Mucosa of descending colon (tissue), 3 donors: ENCODE results near the gene TRUB2. TPM values are rescaled to one million over a fixed set of nuclear protein-coding genes. Genes with fewer than 3 reads are reported as not detected.
A peak's percentile ranks its signal among the peaks of the same experiment; 100 is the strongest.

ENCODE experiments used
- ATAC-seq: fragments of 200-7000 bp; cut with Tn5 transposase; one replicate; pipeline ENCODE4 v1.9.1; 2020; ENCODE audit warnings: mild to moderate bottlenecking, moderate library complexity
- DNase-seq, 3 donors: peaks; one replicate each; pipeline ENCODE4 v3.0.0-alpha.2; 2020
- H3K36me3 ChIP-seq: fragments of 200-600 bp; one replicate; pipeline ENCODE4 v1.8.0; 2021; ENCODE audit warnings: low read depth, mild to moderate bottlenecking
- H3K4me1 ChIP-seq: fragments of 200-600 bp; one replicate; pipeline ENCODE4 v1.8.0; 2021; ENCODE audit warnings: low read depth, mild to moderate bottlenecking
- H3K4me3 ChIP-seq: fragments of 200-600 bp; one replicate; pipeline ENCODE4 v1.8.0; 2021; ENCODE audit warnings: mild to moderate bottlenecking
- H3K9me3 ChIP-seq: fragments of 200-600 bp; one replicate; pipeline ENCODE4 v1.8.0; 2021; ENCODE audit warnings: mild to moderate bottlenecking
- intact Hi-C, 2 donors: fragments of 100-400 bp; cut with DNase I in 1 of 2; cut with micrococcal nuclease in 1 of 2; formaldehyde crosslinking; loops; one replicate each; pipeline versions ENCODE4 v1.11.0 to v1.11.1; 2022; cut with DNase I, micrococcal nuclease
- total RNA-seq, 3 donors: library from RNA; stranded (reverse); fragmentation: NEBNext Ultra II Directional in 2 of 3; extraction: Animal tissue kit (Norgen Biotek cat#: 25700) in 2 of 3; gene quantifications; one replicate each; pipeline versions ENCODE4 v1.2.1 to v1.2.4, GENCODE V29; 2021 to 2023
- TF ChIP-seq, protein P1 (sequence below): fragments of 200-600 bp; IDR thresholded peaks from one replicate; pipeline ENCODE4 v1.8.0; 2022; ENCODE audit warnings: antibody characterized with exemption, mild to moderate bottlenecking
- donor health status: DM: no; HTN: no; CAD: no; lungs with moderate emphysema.
- donor health status: DM: no; HTN: no; CAD: no.
- donor health status: DM: no; HTN: yes; CAD: no.

TRUB2 gene
- total RNA-seq, 3 donors from 2014 or later, result 18.8 to 27.5 (median 24.3) TPM

GRCh38 chr9:128360826-128361225 lies 38.6 kb upstream of the TRUB2 start:
- Histone ChIP-seq H3K36me3 (no peaks in the 10 kb centered on the region), H3K9me3 (no peaks in the 10 kb centered on the region), H3K4me3 (no peak overlapping the region), H3K4me1 (peaks cover 17% of the 10 kb centered on the region)
- TF ChIP-seq, protein P1, sequence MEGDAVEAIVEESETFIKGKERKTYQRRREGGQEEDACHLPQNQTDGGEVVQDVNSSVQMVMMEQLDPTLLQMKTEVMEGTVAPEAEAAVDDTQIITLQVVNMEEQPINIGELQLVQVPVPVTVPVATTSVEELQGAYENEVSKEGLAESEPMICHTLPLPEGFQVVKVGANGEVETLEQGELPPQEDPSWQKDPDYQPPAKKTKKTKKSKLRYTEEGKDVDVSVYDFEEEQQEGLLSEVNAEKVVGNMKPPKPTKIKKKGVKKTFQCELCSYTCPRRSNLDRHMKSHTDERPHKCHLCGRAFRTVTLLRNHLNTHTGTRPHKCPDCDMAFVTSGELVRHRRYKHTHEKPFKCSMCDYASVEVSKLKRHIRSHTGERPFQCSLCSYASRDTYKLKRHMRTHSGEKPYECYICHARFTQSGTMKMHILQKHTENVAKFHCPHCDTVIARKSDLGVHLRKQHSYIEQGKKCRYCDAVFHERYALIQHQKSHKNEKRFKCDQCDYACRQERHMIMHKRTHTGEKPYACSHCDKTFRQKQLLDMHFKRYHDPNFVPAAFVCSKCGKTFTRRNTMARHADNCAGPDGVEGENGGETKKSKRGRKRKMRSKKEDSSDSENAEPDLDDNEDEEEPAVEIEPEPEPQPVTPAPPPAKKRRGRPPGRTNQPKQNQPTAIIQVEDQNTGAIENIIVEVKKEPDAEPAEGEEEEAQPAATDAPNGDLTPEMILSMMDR, result no peak
- intact Hi-C loops, result no loop called here
- no peak for DNase-seq
- ATAC-seq, result no peak

DNA sequence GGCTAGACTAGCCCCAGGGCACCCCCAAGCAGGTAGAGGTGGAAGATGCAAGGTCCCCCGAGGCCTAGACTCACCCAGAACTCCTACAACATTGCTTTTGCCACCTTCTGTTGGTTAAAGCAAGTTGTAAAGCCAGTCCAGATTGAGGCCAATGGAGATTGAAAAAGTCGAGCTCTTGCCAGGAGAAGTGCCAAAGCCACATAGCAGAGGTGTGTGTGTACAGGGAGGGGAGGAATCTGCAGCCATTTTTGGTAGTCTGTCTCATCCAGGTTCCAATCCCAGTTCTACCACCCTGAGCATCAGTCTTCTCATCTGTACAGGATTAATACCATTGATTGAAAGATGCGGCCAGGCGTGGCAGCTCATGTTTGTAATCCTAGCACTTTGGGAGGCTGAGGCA lies 36.6 kb upstream of the TRUB2 start:
- Histone ChIP-seq H3K9me3 (no peaks in the 10 kb centered on the region), H3K4me1 (peaks cover 11% of the 10 kb centered on the region), H3K4me3 (no peak overlapping the region), H3K36me3 (no peaks in the 10 kb centered on the region)
- intact Hi-C loops, result no loop called here
- TF ChIP-seq, protein P1, result no peak
- DNase-seq (no peak), ATAC-seq (no peak)

DNA sequence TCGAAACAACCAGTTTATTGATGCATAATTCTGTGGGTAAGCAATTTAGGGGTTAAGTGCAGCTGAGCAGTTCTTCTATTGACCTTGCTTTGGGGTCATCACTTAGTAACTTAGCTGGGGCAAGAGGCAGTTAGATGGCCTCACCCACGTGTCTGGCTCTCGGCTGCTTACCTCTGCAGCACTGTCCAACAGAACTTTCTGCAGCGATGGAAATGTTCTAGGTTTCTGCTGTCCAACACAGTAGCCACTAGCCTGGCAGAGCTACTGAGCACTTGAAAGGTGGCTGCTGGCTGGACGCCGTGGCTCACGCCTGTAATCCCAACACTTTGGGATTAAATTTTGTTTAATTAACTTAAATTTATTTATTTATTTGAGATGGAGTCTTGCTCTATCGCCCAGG lies 35.8 kb upstream of the TRUB2 start:
- no peaks in the 10 kb centered on the region for H3K9me3 ChIP-seq
- H3K36me3 ChIP-seq, result no peaks in the 10 kb centered on the region
- peaks cover 11% of the 10 kb centered on the region for H3K4me1 ChIP-seq
- DNase-seq, result no peak
- TF ChIP-seq, protein P1, result no peak
- intact Hi-C loops, result no loop called here
- no peak for ATAC-seq
- no peak overlapping the region for H3K4me3 ChIP-seq

- Histone ChIP-seq H3K9me3 (no peaks in the 10 kb centered on the region), H3K4me3 (no peak overlapping the region), H3K4me1 (no peaks in the 10 kb centered on the region), H3K36me3 (no peaks in the 10 kb centered on the region)
- no peak for DNase-seq
- ATAC-seq, result no peak
- intact Hi-C loops, result no loop called here
- TF ChIP-seq, protein P1, result no peak
Observed at GRCh38 chr9:128355451-128355850, 33.2 kb upstream of the TRUB2 start.

DNA sequence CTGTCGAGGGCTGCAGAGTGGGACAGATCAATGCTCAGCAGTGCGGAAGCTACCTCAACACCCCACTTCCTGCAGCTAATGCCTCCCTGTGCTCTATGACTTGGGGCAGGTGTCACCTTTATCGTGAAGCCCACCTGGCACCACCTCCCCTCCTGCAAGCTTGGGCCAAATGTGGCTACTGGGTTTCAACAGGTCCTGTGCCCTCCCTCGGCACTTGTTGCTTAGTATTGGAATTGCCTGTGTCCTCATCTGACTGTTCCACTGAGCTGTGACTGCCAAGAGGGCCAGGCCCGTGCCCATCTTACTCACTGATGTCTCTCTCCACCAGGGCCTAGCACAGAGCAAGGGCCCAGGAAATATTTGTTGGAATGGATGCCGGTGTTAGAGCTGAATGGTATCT lies 27.5 kb upstream of the TRUB2 start:
- ATAC-seq (no peak), DNase-seq (no peak)
- TF ChIP-seq, protein P1, result no peak
- H3K36me3 ChIP-seq, result peaks cover 5% of the 10 kb centered on the region
- H3K4me1 ChIP-seq, result no peaks in the 10 kb centered on the region
- no peaks in the 10 kb centered on the region for H3K9me3 ChIP-seq
- intact Hi-C loops, result no loop called here
- H3K4me3 ChIP-seq, result no peak overlapping the region

DNA sequence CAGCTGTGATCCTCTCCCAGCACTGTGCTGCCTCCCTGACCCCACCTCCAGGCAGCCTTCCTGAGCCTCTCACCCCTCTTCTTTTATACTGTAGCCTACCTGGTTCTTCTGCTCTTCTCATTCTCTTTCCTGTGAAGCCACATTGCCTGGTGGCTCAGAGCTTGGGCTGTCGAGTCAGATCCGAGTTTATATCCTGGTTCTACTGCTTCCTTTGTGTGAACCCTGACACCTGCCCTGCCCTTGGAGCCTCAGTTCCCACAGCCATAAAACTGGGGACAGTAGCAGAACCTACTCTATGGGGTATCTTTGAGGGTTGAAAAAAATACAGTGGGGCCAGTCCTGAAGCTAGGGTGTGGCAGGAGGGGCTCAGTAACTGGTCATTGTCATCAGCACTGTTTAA lies 26.9 kb upstream of the TRUB2 start:
- ATAC-seq (peak; percentile 54), DNase-seq (no peak)
- H3K4me3 ChIP-seq, result no peak overlapping the region
- H3K9me3 ChIP-seq, result no peaks in the 10 kb centered on the region
- H3K4me1 ChIP-seq, result no peaks in the 10 kb centered on the region
- TF ChIP-seq, protein P1, result no peak
- intact Hi-C loops, result no loop called here
- peaks cover 5% of the 10 kb centered on the region for H3K36me3 ChIP-seq
